GM19099 (cell line): Measurements from ENCODE around the gene YIPF2.

Source experiments
- POLR2A ChIP-seq: IDR thresholded peaks from 3 replicates; pipeline ENCODE4 v1.6.1; 2011; ENCODE audit warnings: low read depth; ENCODE audit not compliant: insufficient read length; ENCODE audit errors: extremely low read depth

The YIPF2 gene

GRCh38 chr19:10928563-10929401 lies at the start of gene YIPF2, which contains the start of gene TIMM29:
TSS of gene YIPF2 (minus strand) at chr19:10928639. CDS start at chr19:10928410, 229 bp downstream.
TSS of gene TIMM29 (plus strand) at chr19:10928811. CDS start at chr19:10928823, 12 bp downstream.
- peak; percentile 78 for TF ChIP-seq POLR2A

- TF ChIP-seq POLR2A: no peak
Observed at GRCh38 chr19:10977742-10978092, 49.3 kb upstream of the YIPF2 start.

GRCh38 chr19:10976131-10976892 lies 47.9 kb upstream of the YIPF2 start:
- no peak for TF ChIP-seq POLR2A

DNA sequence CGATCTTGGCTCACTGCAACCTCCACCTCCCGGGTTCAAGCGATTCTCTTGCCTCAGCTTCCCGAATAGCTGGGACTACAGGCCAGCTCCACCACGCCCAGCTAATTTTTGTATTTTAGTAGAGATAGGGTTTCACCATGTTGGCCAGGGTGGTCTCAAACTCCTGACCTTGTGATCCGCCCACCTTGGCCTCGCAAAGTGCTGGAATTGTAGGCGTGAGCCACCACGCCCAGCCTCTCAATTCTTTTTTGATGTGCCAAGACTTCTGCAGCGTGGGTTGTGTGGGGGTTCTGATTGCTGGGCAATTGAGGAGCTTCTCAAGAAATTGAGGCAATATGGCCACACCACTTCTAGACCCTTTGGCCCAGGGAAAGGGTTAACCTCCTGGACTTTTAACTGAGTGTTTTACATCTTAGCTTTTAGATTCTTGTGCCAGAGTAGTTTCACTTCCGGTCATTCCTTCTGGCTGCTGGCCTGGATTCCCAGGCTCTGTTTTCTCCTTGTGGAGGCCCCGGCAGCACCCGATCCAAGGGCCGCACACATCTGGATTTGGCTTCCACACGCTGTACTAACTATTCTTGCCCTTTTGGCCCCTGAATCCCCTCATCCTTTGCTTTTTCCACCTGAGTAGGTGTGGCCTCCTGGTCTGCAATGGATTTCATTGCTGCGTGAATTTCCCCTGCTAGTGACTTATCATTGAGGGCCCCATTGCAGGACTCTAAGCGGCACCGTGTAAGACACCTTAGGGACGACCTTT lies 47.1 kb upstream of the YIPF2 start:
- TF ChIP-seq POLR2A: no peak

DNA sequence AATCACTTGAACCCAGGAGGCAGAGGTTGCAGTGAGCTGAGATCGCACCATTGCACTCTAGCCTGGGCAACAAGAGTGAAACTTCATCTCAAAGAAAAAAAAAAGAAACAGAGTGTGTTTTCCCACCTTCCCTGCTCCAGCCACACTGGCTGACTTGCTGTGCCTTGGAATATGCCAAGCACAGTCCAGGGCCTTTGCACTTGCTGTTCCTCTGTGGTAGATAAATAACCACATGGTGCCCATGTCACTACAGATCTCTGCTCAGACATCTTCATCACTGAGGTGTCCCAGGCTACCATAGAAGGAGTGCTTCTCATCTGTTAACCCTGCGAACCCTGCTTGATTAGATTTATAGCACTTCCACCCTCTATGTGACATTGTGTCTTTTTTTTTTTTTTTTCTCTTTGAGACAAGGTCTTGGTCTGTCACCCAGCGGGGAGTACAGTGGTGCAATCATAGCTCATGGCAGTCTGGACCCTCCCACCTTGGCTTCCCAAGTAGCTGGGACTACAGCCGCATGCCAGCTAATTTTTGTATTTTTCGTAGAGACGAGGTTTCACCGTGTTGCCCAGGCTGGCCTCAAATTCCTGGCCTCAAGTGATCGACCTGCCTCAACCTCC lies 42.8 kb upstream of the YIPF2 start:
- TF ChIP-seq POLR2A: no peak

- no peak for TF ChIP-seq POLR2A
Observed at GRCh38 chr19:10968527-10969135, 40.2 kb upstream of the YIPF2 start.

DNA sequence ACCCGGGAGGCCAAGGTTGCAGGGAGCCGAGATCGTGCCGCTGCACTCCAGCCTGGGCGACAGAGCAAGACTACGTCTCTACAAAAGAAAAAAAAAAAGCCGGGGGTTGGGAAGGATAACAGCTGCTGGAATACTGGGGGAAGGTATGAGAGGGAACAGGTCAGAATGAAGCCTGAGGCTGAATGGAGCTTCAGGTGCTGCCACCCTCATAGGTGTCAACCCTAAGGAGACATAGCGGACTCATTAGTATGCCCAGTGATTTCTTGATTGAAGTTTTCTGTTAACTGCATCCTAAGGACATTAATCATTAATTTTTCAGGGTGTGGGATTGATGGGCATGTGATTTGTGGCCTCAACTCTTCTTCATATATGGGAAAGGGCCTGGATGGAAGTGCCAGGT lies 38.4 kb upstream of the YIPF2 start:
- no peak for TF ChIP-seq POLR2A

DNA sequence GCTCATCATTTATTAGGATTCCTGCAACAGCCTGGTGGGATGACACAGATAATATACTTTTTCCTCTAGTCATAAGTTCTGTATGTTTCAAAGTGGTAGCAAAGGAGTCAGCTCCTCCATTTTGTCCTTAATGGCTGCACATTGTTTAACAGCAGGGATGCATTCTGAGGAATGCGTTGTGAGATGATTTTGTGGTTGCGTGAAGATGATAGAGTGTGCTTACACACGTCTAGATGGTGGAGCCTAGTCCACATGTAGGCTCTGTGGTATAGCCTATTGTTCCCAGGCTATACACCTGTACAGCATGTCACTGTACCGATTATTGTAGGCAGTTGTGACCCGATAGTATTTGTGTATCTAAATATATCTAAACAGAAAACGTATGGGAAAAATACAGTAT lies 37.0 kb upstream of the YIPF2 start:
- TF ChIP-seq POLR2A: no peak

DNA sequence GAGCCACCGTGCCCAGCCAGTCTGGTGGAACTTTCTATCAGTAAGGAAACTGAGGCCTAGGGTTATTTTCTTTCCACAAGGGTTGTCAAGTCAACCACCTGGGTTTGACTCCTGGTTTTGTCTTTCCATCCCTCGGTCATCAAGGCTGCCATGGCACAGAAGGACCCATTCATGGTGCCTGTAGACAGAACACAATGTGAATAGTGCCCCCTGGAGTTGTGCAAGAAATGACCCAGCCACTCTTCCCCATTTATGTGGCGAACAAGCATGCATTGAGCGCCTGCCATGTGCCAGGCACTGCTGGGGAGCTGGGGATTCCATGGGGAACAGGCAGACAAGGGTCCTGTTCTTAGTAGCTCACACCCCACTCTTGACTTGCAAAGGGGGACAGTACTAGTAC lies 36.5 kb upstream of the YIPF2 start:
- no peak for TF ChIP-seq POLR2A

- TF ChIP-seq POLR2A: no peak
Observed at GRCh38 chr19:10963865-10964264, 35.4 kb upstream of the YIPF2 start.

GRCh38 chr19:10962863-10963262 lies 34.4 kb upstream of the YIPF2 start:
- no peak for TF ChIP-seq POLR2A

- peak; percentile 31 for TF ChIP-seq POLR2A
Observed at GRCh38 chr19:10961073-10961860, 32.8 kb upstream of the YIPF2 start.

DNA sequence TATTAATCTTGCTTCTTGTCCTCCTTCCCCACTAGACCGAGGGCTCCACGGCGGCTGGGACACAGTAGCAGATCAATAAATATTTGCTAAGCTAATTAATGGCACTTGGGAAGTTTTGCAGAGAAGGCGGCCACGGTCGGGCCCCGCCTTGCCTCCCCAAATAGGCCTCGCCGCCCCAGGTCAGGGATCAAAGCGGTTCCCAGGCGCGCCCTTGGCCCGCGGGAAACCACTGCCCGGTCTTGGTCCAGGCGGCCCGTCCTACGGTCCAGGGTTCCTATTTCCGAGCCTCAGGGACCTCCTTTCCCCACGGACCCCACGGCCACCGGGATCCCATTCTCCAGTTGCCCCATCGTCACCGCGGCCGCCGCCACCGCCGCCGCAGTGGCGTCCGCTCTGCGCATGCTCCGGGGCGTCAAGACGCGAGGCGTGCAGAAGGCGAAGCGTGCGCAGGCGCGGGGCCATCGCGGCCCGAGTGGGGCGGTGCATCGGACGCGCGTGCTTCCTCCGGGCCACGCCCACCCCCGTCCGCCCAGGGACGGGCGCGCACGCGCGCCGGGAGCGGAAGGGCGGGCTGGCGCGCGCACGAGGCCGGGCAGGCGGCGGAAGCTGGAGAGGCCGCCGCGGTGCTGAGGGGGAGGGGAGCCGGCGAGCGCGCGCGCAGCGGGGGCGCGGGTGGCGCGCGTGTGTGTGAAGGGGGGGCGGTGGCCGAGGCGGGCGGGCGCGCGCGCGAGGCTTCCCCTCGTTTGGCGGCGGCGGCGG lies 32.1 kb upstream of the YIPF2 start, which contains the start of gene SMARCA4:
SMARCA4 (plus strand) TSS at position 717 of the 759 bp plus-strand sequence. CDS start 23,122 bp downstream, outside the sequence.
- peak; percentile 93 for TF ChIP-seq POLR2A
